Endothelial cell (in vitro differentiated cells): ENCODE data around the gene CAMTA1. TPM values are rescaled to one million over a fixed set of nuclear protein-coding genes. Genes with fewer than 3 reads are reported as not detected.

Source experiments
- DNase-seq: peaks from one replicate; pipeline ENCODE4 v3.0.0; 2021; ENCODE audit warnings: low spot score
- H3K27ac Mint-ChIP-seq: one replicate; pipeline ENCODE4 v1.8.0; 2021; ENCODE audit warnings: mixed read lengths, inconsistent platforms; ENCODE audit not compliant: unreplicated experiment
- H3K27me3 Mint-ChIP-seq: one replicate; pipeline ENCODE4 v1.8.0; 2021; ENCODE audit warnings: mild to moderate bottlenecking, moderate library complexity, mixed read lengths, inconsistent platforms; ENCODE audit not compliant: unreplicated experiment
- H3K36me3 Mint-ChIP-seq: one replicate; pipeline ENCODE4 v1.8.0; 2021; ENCODE audit warnings: mild to moderate bottlenecking, low read depth, mixed read lengths, inconsistent platforms; ENCODE audit not compliant: unreplicated experiment
- H3K4me1 Mint-ChIP-seq: one replicate; pipeline ENCODE4 v1.8.0; 2021; ENCODE audit warnings: mild to moderate bottlenecking, mixed read lengths, inconsistent platforms; ENCODE audit not compliant: unreplicated experiment
- H3K4me3 Mint-ChIP-seq: one replicate; pipeline ENCODE4 v1.8.0; 2021; ENCODE audit warnings: mild to moderate bottlenecking, mixed read lengths, inconsistent platforms; ENCODE audit not compliant: unreplicated experiment
- H3K9me3 Mint-ChIP-seq: one replicate; pipeline ENCODE4 v1.8.0; 2021; ENCODE audit warnings: mixed read lengths, inconsistent platforms; ENCODE audit not compliant: unreplicated experiment
- total RNA-seq: library from RNA; stranded (reverse); fragmentation: NEBNext Ultra II Directional; extraction: Animal tissue kit (Norgen Biotek cat#: 25700); gene quantifications from one replicate; pipeline ENCODE4 v1.2.1, GENCODE V29; 2021; ENCODE audit not compliant: unreplicated experiment
- TF ChIP-seq, protein P1 (sequence below): fragments of 200-600 bp; sonication (generic); IDR thresholded peaks from one replicate; pipeline ENCODE4 v1.5.0; 2021; ENCODE audit warnings: antibody characterized with exemption; ENCODE audit not compliant: unreplicated experiment

CAMTA1 gene
- total RNA-seq, 1 donor from 2014 or later = 87.3 TPM

DNA sequence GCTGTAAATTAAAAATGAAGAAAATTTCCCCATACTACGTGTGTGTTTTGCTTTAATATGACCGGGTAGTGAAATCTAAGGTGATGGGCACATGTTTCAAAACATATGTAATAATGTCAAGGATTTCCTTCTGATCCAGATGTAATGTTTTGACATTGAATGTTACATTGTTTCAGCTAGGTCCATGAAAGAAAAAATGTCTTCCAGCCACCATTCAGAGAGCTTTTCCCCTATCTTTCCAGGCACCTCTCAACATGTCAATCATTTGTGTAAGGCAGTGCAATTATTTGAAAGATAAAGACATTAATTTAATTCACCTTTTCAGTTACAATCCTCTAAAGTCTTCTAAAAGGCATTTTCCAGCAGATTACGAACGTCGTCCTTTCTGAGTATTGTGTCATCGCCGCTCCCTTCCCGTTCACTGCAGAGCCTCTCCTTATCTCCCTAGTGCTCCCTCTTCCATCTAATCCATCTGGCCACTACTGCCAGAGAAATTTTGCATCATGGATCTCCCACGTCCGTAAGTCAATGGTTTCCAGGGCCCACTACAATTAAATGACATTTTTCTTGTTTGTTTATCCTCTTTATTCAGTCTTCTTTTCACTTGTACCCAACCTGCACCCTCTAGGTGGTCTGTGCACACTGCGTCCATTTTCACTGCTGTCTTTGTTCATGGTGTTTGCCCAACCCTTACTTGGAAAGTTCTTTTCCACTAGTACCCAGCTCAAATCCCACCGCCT is 984.6 kb downstream of the CAMTA1 start:
- H3K4me3 Mint-ChIP-seq = no peak overlapping the region
- TF ChIP-seq, protein P1, sequence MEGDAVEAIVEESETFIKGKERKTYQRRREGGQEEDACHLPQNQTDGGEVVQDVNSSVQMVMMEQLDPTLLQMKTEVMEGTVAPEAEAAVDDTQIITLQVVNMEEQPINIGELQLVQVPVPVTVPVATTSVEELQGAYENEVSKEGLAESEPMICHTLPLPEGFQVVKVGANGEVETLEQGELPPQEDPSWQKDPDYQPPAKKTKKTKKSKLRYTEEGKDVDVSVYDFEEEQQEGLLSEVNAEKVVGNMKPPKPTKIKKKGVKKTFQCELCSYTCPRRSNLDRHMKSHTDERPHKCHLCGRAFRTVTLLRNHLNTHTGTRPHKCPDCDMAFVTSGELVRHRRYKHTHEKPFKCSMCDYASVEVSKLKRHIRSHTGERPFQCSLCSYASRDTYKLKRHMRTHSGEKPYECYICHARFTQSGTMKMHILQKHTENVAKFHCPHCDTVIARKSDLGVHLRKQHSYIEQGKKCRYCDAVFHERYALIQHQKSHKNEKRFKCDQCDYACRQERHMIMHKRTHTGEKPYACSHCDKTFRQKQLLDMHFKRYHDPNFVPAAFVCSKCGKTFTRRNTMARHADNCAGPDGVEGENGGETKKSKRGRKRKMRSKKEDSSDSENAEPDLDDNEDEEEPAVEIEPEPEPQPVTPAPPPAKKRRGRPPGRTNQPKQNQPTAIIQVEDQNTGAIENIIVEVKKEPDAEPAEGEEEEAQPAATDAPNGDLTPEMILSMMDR = no peak
- no peak for DNase-seq

DNA sequence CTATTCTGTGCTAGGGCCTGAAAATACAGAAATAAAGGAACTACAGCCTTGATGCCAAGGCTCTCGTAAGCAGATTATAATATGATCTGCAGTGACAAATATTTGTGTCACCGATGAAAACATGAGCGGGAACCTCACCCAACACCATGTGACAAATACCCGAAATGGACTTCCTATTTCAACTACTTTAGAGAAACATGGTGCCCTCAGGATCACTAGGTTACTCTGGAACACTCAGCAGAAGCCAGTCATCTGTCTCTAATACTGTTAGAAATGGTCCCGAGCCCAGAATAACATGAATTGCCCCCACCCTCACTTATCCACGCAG is 985.4 kb downstream of the CAMTA1 start:
- H3K36me3 Mint-ChIP-seq = peaks cover 5% of the 10 kb centered on the region

More for the DNA sequence above, 984.6 kb downstream of the CAMTA1 start:
- peaks cover 5% of the 10 kb centered on the region for H3K36me3 Mint-ChIP-seq
- H3K27ac Mint-ChIP-seq = no peak overlapping the region
- no peaks in the 10 kb centered on the region for H3K27me3 Mint-ChIP-seq
- H3K9me3 Mint-ChIP-seq = no peaks in the 10 kb centered on the region
- H3K4me1 Mint-ChIP-seq = peaks cover 8% of the 10 kb centered on the region

DNA sequence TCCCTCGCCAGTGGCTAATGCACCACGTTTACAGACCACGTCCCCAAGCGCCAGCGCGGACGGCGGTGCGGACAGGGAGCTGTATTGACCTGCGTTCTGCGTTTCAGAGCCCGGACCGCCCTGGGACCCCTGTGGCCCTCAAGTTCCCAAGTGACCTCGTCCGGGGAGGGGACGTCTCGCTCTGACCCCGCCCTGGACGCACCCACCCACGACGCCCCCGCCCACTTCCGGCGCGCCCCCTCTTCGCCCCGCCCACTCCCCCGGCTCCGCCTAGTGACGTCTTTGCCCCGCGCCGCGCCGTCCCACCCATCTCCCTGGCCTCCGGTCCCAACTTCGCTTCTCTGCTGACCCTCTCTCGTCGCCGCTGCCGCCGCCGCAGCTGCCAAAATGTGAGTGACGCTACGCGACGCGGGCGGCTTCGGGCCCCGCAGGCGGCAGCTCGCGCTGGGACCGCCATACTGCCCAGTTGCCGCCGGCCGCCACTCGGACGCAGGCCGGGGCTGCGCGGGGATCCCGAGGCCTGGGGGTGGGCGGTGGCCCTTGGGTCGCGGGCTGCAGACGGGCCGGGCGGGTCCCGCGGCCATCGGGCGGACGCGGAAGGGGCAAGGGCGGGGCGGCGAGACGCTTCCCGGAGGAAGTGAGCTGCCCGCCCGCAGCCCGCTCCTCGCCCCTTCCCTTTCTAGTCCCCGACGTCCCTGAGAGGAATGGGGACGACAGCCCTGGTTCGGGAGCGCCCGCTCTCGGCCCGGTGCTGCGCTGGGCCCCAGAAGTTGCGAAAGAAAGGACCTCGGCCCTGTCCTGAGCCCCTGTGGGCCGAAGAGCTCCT is 986.0 kb downstream of the CAMTA1 start, which contains the start of gene VAMP3:
TSS of gene VAMP3 (plus strand) at position 300 of the 826 bp plus-strand sequence. CDS start at position 388, 88 bp downstream.
- H3K27me3 Mint-ChIP-seq = no peaks in the 10 kb centered on the region
- TF ChIP-seq, protein P1 = no peak
- H3K4me3 Mint-ChIP-seq = peak within 1 kb of the TSS; percentile 96
- H3K36me3 Mint-ChIP-seq = peaks cover 5% of the 10 kb centered on the region
- peak within 1 kb of the TSS; percentile 83 for H3K27ac Mint-ChIP-seq
- H3K4me1 Mint-ChIP-seq = peaks cover 8% of the 10 kb centered on the region
- peak; percentile 88 for DNase-seq
- no peaks in the 10 kb centered on the region for H3K9me3 Mint-ChIP-seq

More for the DNA sequence above, 985.4 kb downstream of the CAMTA1 start:
- Mint-ChIP-seq H3K27ac (peak overlapping the region; percentile 71), H3K9me3 (no peaks in the 10 kb centered on the region), H3K4me3 (peak overlapping the region; percentile 91), H3K27me3 (no peaks in the 10 kb centered on the region), H3K4me1 (peaks cover 8% of the 10 kb centered on the region)
- TF ChIP-seq, protein P1 = no peak
- no peak for DNase-seq

DNA sequence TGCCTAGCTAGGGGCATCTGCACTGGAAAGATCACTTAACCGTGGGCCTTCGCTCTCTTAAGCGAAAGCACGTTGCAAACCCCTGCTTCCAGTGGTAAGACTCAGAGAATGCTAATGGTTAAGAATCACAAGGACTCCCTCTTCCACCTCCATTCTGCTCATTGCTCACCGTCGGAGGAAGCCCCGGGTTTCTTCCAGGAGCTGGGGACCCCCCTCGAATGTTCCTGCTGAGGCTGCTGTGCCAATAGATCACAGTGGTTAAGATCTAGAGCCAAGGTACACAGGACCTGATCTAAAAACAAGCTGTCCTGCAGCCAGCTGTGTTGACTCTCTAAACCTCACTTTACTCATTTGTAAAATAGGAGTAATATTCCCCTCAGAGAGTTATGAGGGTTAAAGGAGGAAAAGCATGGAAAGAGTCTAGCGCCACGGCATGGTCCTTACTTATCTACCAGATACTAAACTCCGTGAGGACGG is 986.6 kb downstream of the CAMTA1 start:
- H3K4me3 Mint-ChIP-seq = peak overlapping the region; percentile 96
- peaks cover 8% of the 10 kb centered on the region for H3K4me1 Mint-ChIP-seq
- DNase-seq = no peak
- no peaks in the 10 kb centered on the region for H3K27me3 Mint-ChIP-seq
- H3K36me3 Mint-ChIP-seq = peaks cover 5% of the 10 kb centered on the region
- H3K27ac Mint-ChIP-seq = peak overlapping the region; percentile 83
- TF ChIP-seq, protein P1 = no peak
- H3K9me3 Mint-ChIP-seq = no peaks in the 10 kb centered on the region
